HG03159 (cell line): Measurements from ENCODE around the gene CFAP410.
"Not testable (repeated sequence)": the region's sequence is repeated elsewhere in the genome, so short reads cannot be mapped to it uniquely, and the experiment has no call there.

Experiments
- ATAC-seq: cut with Tn5 transposase; IDR thresholded peaks from one replicate; pipeline ENCODE4 v1.9.1; 2021; ENCODE audit warnings: mild to moderate bottlenecking, moderate library complexity; ENCODE audit not compliant: unreplicated experiment

CFAP410 gene

GRCh38 chr21:44288251-44289110 lies 50.7 kb downstream of the CFAP410 start:
- ATAC-seq: no peak

GRCh38 chr21:44286716-44287632 lies 52.2 kb downstream of the CFAP410 start:
- no peak for ATAC-seq

- ATAC-seq: no peak
These were observed 53.0 kb downstream of the CFAP410 start for GRCh38 chr21:44286086-44286715.

GRCh38 chr21:44285138-44285992 lies 53.8 kb downstream of the CFAP410 start, which contains the start of gene AIRE:
Gene AIRE (plus strand): TSS chr21:44285876. CDS start chr21:44286007, 131 bp downstream.
- no peak for ATAC-seq

GRCh38 chr21:44283948-44284347 lies 55.2 kb downstream of the CFAP410 start:
- no peak for ATAC-seq

- not testable (repeated sequence) for ATAC-seq
These were observed 55.9 kb downstream of the CFAP410 start for GRCh38 chr21:44283211-44283785.

- ATAC-seq: no peak
These were observed 56.8 kb downstream of the CFAP410 start for GRCh38 chr21:44282370-44282769.

- ATAC-seq: no peak
These were observed 57.4 kb downstream of the CFAP410 start for GRCh38 chr21:44281801-44282200.

GRCh38 chr21:44279354-44280260 lies 59.6 kb downstream of the CFAP410 start:
- ATAC-seq: no peak
